ENCODE results near the gene RYK.

DNA sequence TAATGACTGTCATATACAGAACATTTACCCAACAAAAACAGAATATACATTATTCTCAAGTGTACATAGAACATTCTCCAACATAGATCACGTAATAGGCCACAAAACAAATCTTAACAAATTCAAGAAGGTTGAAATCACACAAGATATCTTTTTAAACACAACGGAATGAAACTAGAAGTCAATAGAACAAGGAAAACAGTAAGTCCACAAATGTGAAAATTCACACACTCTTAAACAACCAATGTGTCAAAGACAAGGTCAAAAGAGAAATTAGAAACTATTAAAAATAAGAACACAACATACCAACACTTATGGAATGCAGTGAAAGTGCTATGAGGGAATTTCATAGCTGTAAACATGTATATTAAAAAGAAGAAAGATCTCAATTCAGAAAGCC lies 139.7 kb downstream of the RYK start:
- TF ChIP-seq, protein P1, sequence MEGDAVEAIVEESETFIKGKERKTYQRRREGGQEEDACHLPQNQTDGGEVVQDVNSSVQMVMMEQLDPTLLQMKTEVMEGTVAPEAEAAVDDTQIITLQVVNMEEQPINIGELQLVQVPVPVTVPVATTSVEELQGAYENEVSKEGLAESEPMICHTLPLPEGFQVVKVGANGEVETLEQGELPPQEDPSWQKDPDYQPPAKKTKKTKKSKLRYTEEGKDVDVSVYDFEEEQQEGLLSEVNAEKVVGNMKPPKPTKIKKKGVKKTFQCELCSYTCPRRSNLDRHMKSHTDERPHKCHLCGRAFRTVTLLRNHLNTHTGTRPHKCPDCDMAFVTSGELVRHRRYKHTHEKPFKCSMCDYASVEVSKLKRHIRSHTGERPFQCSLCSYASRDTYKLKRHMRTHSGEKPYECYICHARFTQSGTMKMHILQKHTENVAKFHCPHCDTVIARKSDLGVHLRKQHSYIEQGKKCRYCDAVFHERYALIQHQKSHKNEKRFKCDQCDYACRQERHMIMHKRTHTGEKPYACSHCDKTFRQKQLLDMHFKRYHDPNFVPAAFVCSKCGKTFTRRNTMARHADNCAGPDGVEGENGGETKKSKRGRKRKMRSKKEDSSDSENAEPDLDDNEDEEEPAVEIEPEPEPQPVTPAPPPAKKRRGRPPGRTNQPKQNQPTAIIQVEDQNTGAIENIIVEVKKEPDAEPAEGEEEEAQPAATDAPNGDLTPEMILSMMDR (IDR thresholded peaks at IDR 0.05) = no peak
- TF ChIP-seq EP300 (IDR thresholded peaks at IDR 0.05) = no peak
